HCT116 (cell line): Measurements from ENCODE around the gene SEC24D.

ENCODE experiments used
- CTCF ChIP-seq, 3 experiments: fragments of 200-600 bp in 1 of 3; sonication (generic) in 1 of 3; IDR thresholded peaks in 2 of 3; conservative IDR thresholded peaks in 1 of 3; 2 replicates each; pipeline ENCODE4 v1.5.1; 2012 to 2017; ENCODE audit warnings: low read depth in 2 of 3, low read length in 2 of 3, antibody characterized with exemption in 1 of 3, borderline replicate concordance in 1 of 3, control low read depth in 1 of 3, mild to moderate bottlenecking in 1 of 3, mixed read lengths in 1 of 3, mixed run types in 1 of 3, moderate library complexity in 1 of 3; ENCODE audit not compliant: insufficient read depth in 1 of 3
- EZH2 ChIP-seq: fragments of 200-600 bp; sonication (generic); IDR thresholded peaks from 2 replicates; pipeline ENCODE4 v1.6.1; 2017; ENCODE audit warnings: antibody characterized with exemption, mixed run types
- MAX ChIP-seq: IDR thresholded peaks from 2 replicates; pipeline ENCODE4 v1.6.1; 2012
- POLR2A ChIP-seq: IDR thresholded peaks from 2 replicates; pipeline ENCODE4 v1.7.0; 2011; ENCODE audit warnings: borderline replicate concordance; ENCODE audit not compliant: insufficient read depth, insufficient read length; ENCODE audit errors: extremely low read depth
- POLR2AphosphoS5 ChIP-seq: IDR thresholded peaks from 2 replicates; pipeline ENCODE4 v1.6.1; 2011; ENCODE audit warnings: mild to moderate bottlenecking, low read depth, low read length, moderate library complexity
- RAD21 ChIP-seq: IDR thresholded peaks from 2 replicates; pipeline ENCODE4 v1.6.1; 2012; ENCODE audit warnings: low read depth, mild to moderate bottlenecking
- YY1 ChIP-seq: IDR thresholded peaks from 2 replicates; pipeline ENCODE4 v1.6.1; 2011; ENCODE audit warnings: low read length, low read depth, moderate library complexity, mild to moderate bottlenecking; ENCODE audit not compliant: insufficient replicate concordance; ENCODE audit errors: extremely low read depth
- ZNF274 ChIP-seq: fragments of 200-500 bp; sonication (Bioruptor generic); IDR thresholded peaks from 2 replicates; pipeline ENCODE4 v1.6.1; 2014; ENCODE audit warnings: mild to moderate bottlenecking, low read depth, low read length, inconsistent platforms

- TF ChIP-seq MAX (no peak), CTCF (IDR thresholded peaks at IDR 0.05 in 2 of 3, conservative IDR thresholded peaks at IDR 0.05 in 1 of 3; ENCODE audit: borderline replicate concordance in 1 of 3, insufficient read depth in 1 of 3, low read depth in 2 of 3, low read length in 2 of 3) (no peak), POLR2A (no peak), RAD21 (no peak), POLR2AphosphoS5 (no peak), EZH2 (no peak), YY1 (no peak), ZNF274 (no peak)
These were observed 77.6 kb downstream of the SEC24D start for GRCh38 chr4:118758293-118758692.
